ENCODE data around the gene EIPR1.

EIPR1 gene

GRCh38 chr2:3409627-3410170 is 32.1 kb upstream of the EIPR1 start:
- H3K4me1 Mint-ChIP-seq, result peaks cover 18% of the 10 kb centered on the region
- no peaks in the 10 kb centered on the region for H3K9me3 Mint-ChIP-seq
- H3K27ac Mint-ChIP-seq, result no peak overlapping the region

DNA sequence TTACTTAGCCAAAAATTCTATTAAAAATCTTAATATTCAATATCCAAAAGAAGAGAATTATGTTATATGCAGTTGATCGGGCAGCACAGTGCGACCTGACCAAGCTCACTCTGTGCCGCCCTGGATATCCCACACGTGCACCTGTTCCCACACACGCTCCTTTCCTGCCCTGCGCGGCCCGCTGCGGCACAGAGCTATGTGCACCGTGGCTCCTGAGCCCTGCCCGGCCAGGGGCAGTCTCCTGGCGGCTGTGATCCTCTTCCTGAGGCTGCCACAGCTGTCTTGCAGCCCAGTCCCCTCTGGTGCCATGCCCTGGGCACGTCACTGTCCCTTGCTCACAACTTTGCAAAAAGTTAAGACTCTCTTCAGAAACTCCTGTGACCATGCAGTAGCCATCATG is 31.2 kb upstream of the EIPR1 start:
- Mint-ChIP-seq H3K4me3 (no peak overlapping the region), H3K9me3 (no peaks in the 10 kb centered on the region), H3K27ac (no peak overlapping the region), H3K36me3 (peaks cover 38% of the 10 kb centered on the region), H3K4me1 (peaks cover 27% of the 10 kb centered on the region), H3K27me3 (no peaks in the 10 kb centered on the region)
- no peak for ATAC-seq

More at GRCh38 chr2:3409627-3410170, 32.1 kb upstream of the EIPR1 start:
- H3K27me3 Mint-ChIP-seq, result no peaks in the 10 kb centered on the region
- no peak overlapping the region for H3K4me3 Mint-ChIP-seq
- peaks cover 38% of the 10 kb centered on the region for H3K36me3 Mint-ChIP-seq
- no peak for ATAC-seq

GRCh38 chr2:3406501-3406900 is 28.9 kb upstream of the EIPR1 start:
- Mint-ChIP-seq H3K27ac (no peak overlapping the region), H3K27me3 (no peaks in the 10 kb centered on the region), H3K9me3 (no peaks in the 10 kb centered on the region), H3K4me1 (peaks cover 33% of the 10 kb centered on the region), H3K36me3 (peaks cover 33% of the 10 kb centered on the region), H3K4me3 (no peak overlapping the region)
- ATAC-seq, result no peak

DNA sequence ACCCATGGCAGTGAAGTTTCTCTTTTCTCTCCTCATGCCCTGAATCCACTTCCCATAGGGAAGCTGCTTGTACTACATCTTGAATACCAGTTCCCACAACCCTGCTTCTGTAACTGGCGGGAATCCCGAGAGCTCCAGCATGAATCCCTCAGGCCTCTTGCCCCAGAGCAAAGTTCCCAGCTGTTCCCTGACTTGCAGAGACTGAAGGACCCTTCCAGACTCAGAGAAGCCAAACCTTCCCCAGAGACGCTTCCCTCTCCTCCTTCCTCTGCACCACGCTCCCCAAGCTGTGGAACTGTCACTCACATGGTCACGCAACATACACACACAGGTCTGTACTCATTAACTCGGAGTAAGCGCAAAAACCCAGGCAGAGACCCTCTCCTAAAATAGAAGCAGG is 28.3 kb upstream of the EIPR1 start:
- ATAC-seq, result no peak
- Mint-ChIP-seq H3K4me1 (peaks cover 33% of the 10 kb centered on the region), H3K27me3 (no peaks in the 10 kb centered on the region), H3K9me3 (no peaks in the 10 kb centered on the region), H3K4me3 (no peak overlapping the region), H3K27ac (no peak overlapping the region), H3K36me3 (peaks cover 35% of the 10 kb centered on the region)

- no peaks in the 10 kb centered on the region for H3K9me3 Mint-ChIP-seq
- H3K4me1 Mint-ChIP-seq, result peaks cover 36% of the 10 kb centered on the region
- H3K27me3 Mint-ChIP-seq, result no peaks in the 10 kb centered on the region
- no peak overlapping the region for H3K27ac Mint-ChIP-seq
- H3K36me3 Mint-ChIP-seq, result peaks cover 41% of the 10 kb centered on the region
- no peak overlapping the region for H3K4me3 Mint-ChIP-seq
- ATAC-seq, result no peak
Observed at GRCh38 chr2:3405307-3405706, 27.7 kb upstream of the EIPR1 start.

DNA sequence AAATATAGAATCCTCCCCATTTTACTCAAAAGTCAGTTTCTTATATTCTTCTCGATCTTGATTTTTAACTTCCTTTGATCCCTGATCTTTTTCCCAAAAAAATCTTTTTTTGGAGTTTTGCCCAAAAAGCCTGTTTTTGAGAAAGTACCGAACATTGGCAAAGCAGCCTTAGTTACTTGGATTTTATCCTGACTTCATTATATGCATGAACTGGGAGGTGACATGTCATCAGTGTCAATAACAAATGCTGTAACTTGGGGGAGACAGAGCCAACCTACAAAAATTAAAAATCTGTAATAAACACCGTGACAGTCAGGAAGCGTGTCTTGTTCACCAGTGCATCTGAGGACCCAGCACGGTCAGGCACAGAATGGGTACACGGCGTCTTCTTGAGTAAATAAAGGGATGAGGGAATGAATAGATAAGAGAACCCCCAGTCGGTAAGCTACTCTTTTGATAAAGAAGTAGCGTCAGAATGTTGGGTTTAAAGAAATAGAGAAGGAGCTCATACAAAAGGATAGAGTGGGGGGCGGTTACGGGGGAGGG is 26.8 kb upstream of the EIPR1 start:
- peak overlapping the region; percentile 69 for H3K27ac Mint-ChIP-seq
- no peaks in the 10 kb centered on the region for H3K9me3 Mint-ChIP-seq
- H3K4me3 Mint-ChIP-seq, result no peak overlapping the region
- H3K27me3 Mint-ChIP-seq, result no peaks in the 10 kb centered on the region
- no peak for ATAC-seq
- peaks cover 33% of the 10 kb centered on the region for H3K4me1 Mint-ChIP-seq
- H3K36me3 Mint-ChIP-seq, result peaks cover 44% of the 10 kb centered on the region

- Mint-ChIP-seq H3K27me3 (no peaks in the 10 kb centered on the region), H3K27ac (peak overlapping the region; percentile 69), H3K4me3 (no peak overlapping the region), H3K9me3 (no peaks in the 10 kb centered on the region), H3K4me1 (peaks cover 29% of the 10 kb centered on the region), H3K36me3 (peaks cover 42% of the 10 kb centered on the region)
- ATAC-seq, result peak; percentile 86
Observed at GRCh38 chr2:3403587-3404334, 26.1 kb upstream of the EIPR1 start.

DNA sequence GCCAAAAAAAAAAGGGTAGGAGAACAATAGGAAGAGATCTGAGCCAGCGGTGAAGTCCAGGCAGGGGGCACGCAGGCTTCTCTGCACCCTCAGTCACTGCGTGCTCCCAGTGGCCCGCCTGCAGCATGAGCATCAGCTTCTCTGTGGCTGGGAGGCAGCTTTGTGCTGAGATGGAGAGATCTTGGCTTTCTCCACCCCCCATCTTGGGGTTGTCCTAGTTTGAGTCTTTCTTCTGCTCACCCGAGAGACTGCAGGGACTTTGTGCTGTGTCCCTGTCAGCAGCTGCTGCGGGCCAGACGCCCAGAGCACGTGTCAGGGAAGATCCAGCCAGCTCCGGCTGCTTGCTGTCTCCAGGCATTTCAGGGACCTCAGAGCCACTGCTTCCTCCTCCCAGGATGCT is 22.2 kb upstream of the EIPR1 start:
- Mint-ChIP-seq H3K27ac (peak overlapping the region; percentile 63), H3K4me1 (peaks cover 28% of the 10 kb centered on the region), H3K36me3 (peaks cover 71% of the 10 kb centered on the region), H3K4me3 (no peak overlapping the region), H3K27me3 (no peaks in the 10 kb centered on the region), H3K9me3 (peaks cover 7% of the 10 kb centered on the region)
- no peak for ATAC-seq

DNA sequence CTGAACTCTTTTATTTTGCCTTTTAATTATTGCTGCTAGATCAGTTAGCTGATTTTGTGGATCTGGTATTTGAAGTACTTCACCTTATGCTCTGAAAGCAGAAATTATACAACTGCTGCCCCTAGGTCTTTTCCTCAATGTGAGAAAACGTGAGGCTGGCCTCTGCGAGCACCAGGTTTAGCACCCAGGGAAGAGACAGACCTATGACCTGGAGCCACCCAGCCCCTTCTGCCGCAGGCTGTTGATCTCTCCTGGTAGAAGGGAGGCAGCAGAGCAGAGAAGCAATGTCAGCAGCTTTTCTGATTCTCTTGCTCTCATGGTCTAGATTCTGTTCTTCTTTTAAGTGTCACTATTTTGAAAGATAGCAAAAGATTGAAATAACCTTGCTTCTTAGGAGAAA is 21.8 kb upstream of the EIPR1 start:
- H3K36me3 Mint-ChIP-seq, result peaks cover 71% of the 10 kb centered on the region
- H3K4me3 Mint-ChIP-seq, result no peak overlapping the region
- peaks cover 7% of the 10 kb centered on the region for H3K9me3 Mint-ChIP-seq
- H3K27ac Mint-ChIP-seq, result no peak overlapping the region
- H3K4me1 Mint-ChIP-seq, result peaks cover 24% of the 10 kb centered on the region
- no peaks in the 10 kb centered on the region for H3K27me3 Mint-ChIP-seq
- ATAC-seq, result no peak

GRCh38 chr2:3398857-3399256 is 21.2 kb upstream of the EIPR1 start:
- Mint-ChIP-seq H3K27ac (peak overlapping the region; percentile 37), H3K27me3 (no peaks in the 10 kb centered on the region), H3K36me3 (peaks cover 71% of the 10 kb centered on the region), H3K4me1 (peaks cover 19% of the 10 kb centered on the region), H3K9me3 (peaks cover 7% of the 10 kb centered on the region), H3K4me3 (no peak overlapping the region)
- ATAC-seq, result no peak

DNA sequence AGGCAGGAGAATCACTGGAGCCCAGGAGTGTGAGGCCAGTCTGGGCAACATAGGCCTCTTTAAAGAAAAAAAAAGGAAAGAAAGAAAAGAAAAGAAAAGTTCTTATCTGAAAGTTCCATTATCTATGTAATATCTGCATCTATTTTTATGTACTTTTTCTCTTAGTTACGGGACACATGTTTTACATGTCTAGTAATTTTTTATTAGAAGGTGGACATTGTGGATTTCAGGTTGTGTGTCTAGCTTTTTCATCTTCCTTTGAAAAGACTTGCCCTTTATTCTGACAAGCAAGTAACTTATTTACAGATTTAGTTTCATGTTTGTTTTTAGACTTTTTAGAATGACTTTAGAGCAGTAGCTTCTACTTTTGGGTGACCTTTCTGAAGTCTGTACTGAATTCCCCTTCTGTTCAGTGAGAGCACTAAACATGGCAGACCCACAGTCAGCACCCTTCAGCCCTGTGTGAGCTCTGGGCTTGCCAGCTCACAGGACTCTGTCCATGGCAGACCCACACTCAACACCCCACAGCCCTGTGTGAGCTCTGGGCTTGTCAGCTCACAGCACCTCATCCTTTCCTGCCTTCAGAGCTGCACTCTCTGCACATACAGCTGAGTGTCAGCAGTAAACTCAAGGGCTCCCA is 19.4 kb upstream of the EIPR1 start:
- peaks cover 87% of the 10 kb centered on the region for H3K36me3 Mint-ChIP-seq
- peaks cover 7% of the 10 kb centered on the region for H3K9me3 Mint-ChIP-seq
- ATAC-seq, result peak; percentile 55
- H3K4me1 Mint-ChIP-seq, result peaks cover 14% of the 10 kb centered on the region
- H3K27me3 Mint-ChIP-seq, result no peaks in the 10 kb centered on the region
- H3K4me3 Mint-ChIP-seq, result no peak overlapping the region
- H3K27ac Mint-ChIP-seq, result no peak overlapping the region

DNA sequence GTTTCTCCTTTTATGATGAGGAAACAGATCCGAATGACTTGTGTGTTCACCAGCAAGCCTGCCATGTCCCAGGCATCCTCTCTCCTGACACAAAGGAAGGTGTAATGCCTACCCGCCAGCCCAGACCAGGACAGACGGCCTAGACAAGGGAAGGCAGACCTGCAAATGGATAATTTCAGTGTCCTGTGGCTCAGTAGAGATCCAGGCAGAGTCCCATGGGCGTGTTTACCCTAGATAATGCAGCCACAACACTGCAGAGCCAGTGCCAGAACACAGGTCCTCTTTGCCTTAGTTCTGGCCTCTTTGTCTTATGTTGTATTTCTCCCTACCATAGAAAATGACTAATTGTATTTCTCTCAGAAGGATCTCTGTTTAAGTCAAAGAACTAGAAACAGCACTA is 14.6 kb upstream of the EIPR1 start:
- Mint-ChIP-seq H3K4me3 (no peak overlapping the region), H3K4me1 (peaks cover 16% of the 10 kb centered on the region), H3K27me3 (no peaks in the 10 kb centered on the region), H3K27ac (no peak overlapping the region), H3K9me3 (peaks cover 4% of the 10 kb centered on the region), H3K36me3 (peaks cover 89% of the 10 kb centered on the region)
- ATAC-seq, result no peak

- no peaks in the 10 kb centered on the region for H3K9me3 Mint-ChIP-seq
Observed at GRCh38 chr2:3390041-3390440, 12.4 kb upstream of the EIPR1 start.

DNA sequence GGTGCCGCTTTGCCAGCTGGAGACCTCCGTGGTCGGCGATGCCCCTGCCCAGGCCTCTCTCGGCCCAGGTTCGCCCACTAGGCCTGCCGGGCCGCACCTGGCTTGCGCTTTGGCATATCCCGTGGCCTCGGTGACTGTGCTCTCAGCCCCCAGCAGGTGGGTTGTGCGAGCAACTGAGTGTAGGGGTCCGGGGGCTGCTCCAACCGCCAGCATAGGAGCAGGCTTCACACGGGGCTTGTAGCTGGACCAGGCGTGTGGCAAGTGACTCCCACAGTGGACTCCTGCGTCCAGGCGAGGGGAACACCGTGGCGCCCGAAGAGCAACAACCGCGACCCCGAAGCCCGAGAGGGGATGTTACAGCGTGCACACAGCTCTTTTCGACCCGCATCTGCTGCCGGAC is 11.6 kb upstream of the EIPR1 start:
- peaks cover 63% of the 10 kb centered on the region for H3K36me3 Mint-ChIP-seq
- H3K9me3 Mint-ChIP-seq, result no peaks in the 10 kb centered on the region
- no peak overlapping the region for H3K4me3 Mint-ChIP-seq
- peaks cover 12% of the 10 kb centered on the region for H3K4me1 Mint-ChIP-seq
- H3K27me3 Mint-ChIP-seq, result no peaks in the 10 kb centered on the region
- no peak for ATAC-seq
- H3K27ac Mint-ChIP-seq, result no peak overlapping the region

More at GRCh38 chr2:3390041-3390440, 12.4 kb upstream of the EIPR1 start:
- H3K27ac Mint-ChIP-seq, result no peak overlapping the region
- peaks cover 71% of the 10 kb centered on the region for H3K36me3 Mint-ChIP-seq
- ATAC-seq, result no peak
- no peak overlapping the region for H3K4me3 Mint-ChIP-seq
- no peaks in the 10 kb centered on the region for H3K27me3 Mint-ChIP-seq
- H3K4me1 Mint-ChIP-seq, result peaks cover 12% of the 10 kb centered on the region

GRCh38 chr2:3388412-3388738 is 10.8 kb upstream of the EIPR1 start:
- Mint-ChIP-seq H3K4me1 (peaks cover 12% of the 10 kb centered on the region), H3K4me3 (no peak overlapping the region), H3K9me3 (no peaks in the 10 kb centered on the region), H3K27me3 (no peaks in the 10 kb centered on the region), H3K27ac (no peak overlapping the region), H3K36me3 (peaks cover 54% of the 10 kb centered on the region)
- no peak for ATAC-seq

All from stimulated activated memory B cell treated with anti-CD40 and anti-IgM and Interleukin-4, amounts not matched to agents 10 μg/mL and 1 μg/mL and 100 μg/mL, for 72 hours (primary cell).